Stimulated activated CD8-positive, alpha-beta memory T cell treated with anti-CD3 and anti-CD28 coated beads, Interleukin-15, amount 100 ng/mL, for 48 hours (primary cell): ENCODE data around the gene NRN1L.
A peak's percentile ranks its signal among the peaks of the same experiment; 100 is the strongest.

Source experiments
- DNase-seq, 2 donors: peaks; one replicate each; pipeline ENCODE4 v3.0.0-alpha.2; 2020; ENCODE audit warnings: low read depth in 2 of 2

The NRN1L gene

GRCh38 chr16:67935402-67936123, 50.9 kb downstream of the NRN1L start:
- peak; percentile 96 for DNase-seq
